Activated CD4-positive, alpha-beta T cell treated with anti-CD3 and anti-CD28 coated beads, Interleukin-2, amount 50 U/mL, for 4 hours (primary cell): ENCODE data around the gene RHBDF2.
A peak's percentile ranks its signal among the peaks of the same experiment; 100 is the strongest.

Experiments
- DNase-seq, 2 experiments: peaks; one replicate each; pipeline ENCODE4 v3.0.0-alpha.2; 2020

The RHBDF2 gene

GRCh38 chr17:76452660-76453430, 48.4 kb downstream of the RHBDF2 start, which contains the start of gene UBE2O:
UBE2O (minus strand) TSS chr17:76453152; CDS start chr17:76453141, 11 bp downstream.
- DNase-seq: peak; percentile 86 to 87

GRCh38 chr17:76452127-76452659, 49.0 kb downstream of the RHBDF2 start:
- DNase-seq: no peak

GRCh38 chr17:76451506-76451905, 49.7 kb downstream of the RHBDF2 start:
- no peak for DNase-seq

GRCh38 chr17:76449126-76449525, 52.1 kb downstream of the RHBDF2 start:
- DNase-seq: no peak

- DNase-seq: no peak
These were observed 53.1 kb downstream of the RHBDF2 start for GRCh38 chr17:76447931-76448652.

- DNase-seq: no peak
These were observed 54.6 kb downstream of the RHBDF2 start for GRCh38 chr17:76446449-76447231.

GRCh38 chr17:76445697-76446448, 55.4 kb downstream of the RHBDF2 start:
- no peak for DNase-seq

GRCh38 chr17:76444518-76445311, 56.5 kb downstream of the RHBDF2 start:
- DNase-seq: no peak

GRCh38 chr17:76442341-76443338, 58.6 kb downstream of the RHBDF2 start:
- DNase-seq: no peak

GRCh38 chr17:76441686-76442340, 59.4 kb downstream of the RHBDF2 start:
- DNase-seq: no peak

- no peak for DNase-seq
These were observed 60.4 kb downstream of the RHBDF2 start for GRCh38 chr17:76440751-76441362.

- DNase-seq: no peak
These were observed 61.8 kb downstream of the RHBDF2 start for GRCh38 chr17:76439314-76439928.

- DNase-seq: no peak
These were observed 62.3 kb downstream of the RHBDF2 start for GRCh38 chr17:76438906-76439305.

GRCh38 chr17:76437467-76438402, 63.5 kb downstream of the RHBDF2 start:
- DNase-seq: no peak

- DNase-seq: no peak
These were observed 65.5 kb downstream of the RHBDF2 start for GRCh38 chr17:76435751-76436150.

- DNase-seq: no peak
These were observed 66.4 kb downstream of the RHBDF2 start for GRCh38 chr17:76434870-76435269.

GRCh38 chr17:76433693-76434092, 67.5 kb downstream of the RHBDF2 start:
- DNase-seq: no peak
